ENCODE measurements around the gene APCS.

DNA sequence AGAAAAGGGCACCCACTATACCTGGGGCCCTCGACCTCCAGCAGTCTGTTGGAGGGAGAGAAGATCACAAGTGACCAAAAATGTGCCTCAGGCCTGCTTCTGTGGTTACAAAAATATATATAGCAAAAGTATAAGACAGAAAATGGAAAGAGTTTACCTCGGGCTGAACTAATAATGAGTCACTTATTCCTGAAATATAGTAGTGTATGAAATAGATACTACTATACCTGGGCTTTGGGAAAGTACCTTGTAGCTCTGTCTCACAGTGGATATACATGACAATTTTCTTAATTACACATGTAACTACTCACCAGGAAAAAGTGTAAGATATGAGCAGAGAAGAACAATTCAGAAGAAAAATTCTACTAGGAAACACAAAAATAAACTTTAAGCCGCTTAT lies 7.3 kb upstream of the APCS start:
- TF ChIP-seq, protein P1, sequence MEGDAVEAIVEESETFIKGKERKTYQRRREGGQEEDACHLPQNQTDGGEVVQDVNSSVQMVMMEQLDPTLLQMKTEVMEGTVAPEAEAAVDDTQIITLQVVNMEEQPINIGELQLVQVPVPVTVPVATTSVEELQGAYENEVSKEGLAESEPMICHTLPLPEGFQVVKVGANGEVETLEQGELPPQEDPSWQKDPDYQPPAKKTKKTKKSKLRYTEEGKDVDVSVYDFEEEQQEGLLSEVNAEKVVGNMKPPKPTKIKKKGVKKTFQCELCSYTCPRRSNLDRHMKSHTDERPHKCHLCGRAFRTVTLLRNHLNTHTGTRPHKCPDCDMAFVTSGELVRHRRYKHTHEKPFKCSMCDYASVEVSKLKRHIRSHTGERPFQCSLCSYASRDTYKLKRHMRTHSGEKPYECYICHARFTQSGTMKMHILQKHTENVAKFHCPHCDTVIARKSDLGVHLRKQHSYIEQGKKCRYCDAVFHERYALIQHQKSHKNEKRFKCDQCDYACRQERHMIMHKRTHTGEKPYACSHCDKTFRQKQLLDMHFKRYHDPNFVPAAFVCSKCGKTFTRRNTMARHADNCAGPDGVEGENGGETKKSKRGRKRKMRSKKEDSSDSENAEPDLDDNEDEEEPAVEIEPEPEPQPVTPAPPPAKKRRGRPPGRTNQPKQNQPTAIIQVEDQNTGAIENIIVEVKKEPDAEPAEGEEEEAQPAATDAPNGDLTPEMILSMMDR (IDR thresholded peaks at IDR 0.05) = no peak
- TF ChIP-seq POLR2A (IDR thresholded peaks at IDR 0.05) = no peak

All from vagina (tissue), 2 donors.